ENCODE measurements around the gene ANKMY2.

DNA sequence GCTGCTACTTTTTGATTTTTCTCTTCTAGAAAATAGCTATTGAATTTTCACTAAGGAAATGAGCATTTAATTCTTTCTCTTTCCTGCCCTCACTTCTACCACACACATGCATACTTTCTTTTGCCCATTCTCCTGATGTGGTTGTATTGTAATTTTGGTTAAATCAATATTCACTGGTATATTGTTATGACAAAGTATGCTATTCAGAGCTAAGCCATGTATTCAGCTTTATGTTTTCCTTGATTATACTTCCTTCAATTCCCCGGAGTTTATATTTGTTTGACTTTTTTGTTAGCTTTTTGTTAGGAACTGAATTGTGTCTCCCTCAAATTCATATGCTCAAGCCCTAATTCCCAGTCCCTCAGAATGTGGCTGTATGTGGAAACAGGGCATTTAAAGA lies 94.9 kb downstream of the ANKMY2 start:
- TF ChIP-seq, protein P1, sequence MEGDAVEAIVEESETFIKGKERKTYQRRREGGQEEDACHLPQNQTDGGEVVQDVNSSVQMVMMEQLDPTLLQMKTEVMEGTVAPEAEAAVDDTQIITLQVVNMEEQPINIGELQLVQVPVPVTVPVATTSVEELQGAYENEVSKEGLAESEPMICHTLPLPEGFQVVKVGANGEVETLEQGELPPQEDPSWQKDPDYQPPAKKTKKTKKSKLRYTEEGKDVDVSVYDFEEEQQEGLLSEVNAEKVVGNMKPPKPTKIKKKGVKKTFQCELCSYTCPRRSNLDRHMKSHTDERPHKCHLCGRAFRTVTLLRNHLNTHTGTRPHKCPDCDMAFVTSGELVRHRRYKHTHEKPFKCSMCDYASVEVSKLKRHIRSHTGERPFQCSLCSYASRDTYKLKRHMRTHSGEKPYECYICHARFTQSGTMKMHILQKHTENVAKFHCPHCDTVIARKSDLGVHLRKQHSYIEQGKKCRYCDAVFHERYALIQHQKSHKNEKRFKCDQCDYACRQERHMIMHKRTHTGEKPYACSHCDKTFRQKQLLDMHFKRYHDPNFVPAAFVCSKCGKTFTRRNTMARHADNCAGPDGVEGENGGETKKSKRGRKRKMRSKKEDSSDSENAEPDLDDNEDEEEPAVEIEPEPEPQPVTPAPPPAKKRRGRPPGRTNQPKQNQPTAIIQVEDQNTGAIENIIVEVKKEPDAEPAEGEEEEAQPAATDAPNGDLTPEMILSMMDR (conservative IDR thresholded peaks at IDR 0.05; ENCODE audit: low read length): no peak
- no peak for TF ChIP-seq EZH2phosphoT487 (IDR thresholded peaks at IDR 0.05; ENCODE audit: borderline replicate concordance, low read depth, low read length)

Data from OCI-LY7 (cell line).